Stimulated activated CD4-positive, alpha-beta T cell treated with anti-CD3 and anti-CD28 coated beads, TNF-alpha, amount 100 ng/mL, for 4 hours (primary cell): ENCODE data around the gene STH.
"Not testable (repeated sequence)": the region's sequence is repeated elsewhere in the genome, so short reads cannot be mapped to it uniquely, and the experiment has no call there.

Experiments used
- DNase-seq, 3 experiments: peaks; one replicate each; pipeline ENCODE4 v3.0.0-alpha.2; 2020; ENCODE audit warnings: low read depth in 3 of 3

Gene STH

GRCh38 chr17:46003907-46004748 lies 5.1 kb downstream of the STH start:
- no peak for DNase-seq

GRCh38 chr17:46006082-46006481 lies 7.0 kb downstream of the STH start:
- not testable (repeated sequence) for DNase-seq

DNA sequence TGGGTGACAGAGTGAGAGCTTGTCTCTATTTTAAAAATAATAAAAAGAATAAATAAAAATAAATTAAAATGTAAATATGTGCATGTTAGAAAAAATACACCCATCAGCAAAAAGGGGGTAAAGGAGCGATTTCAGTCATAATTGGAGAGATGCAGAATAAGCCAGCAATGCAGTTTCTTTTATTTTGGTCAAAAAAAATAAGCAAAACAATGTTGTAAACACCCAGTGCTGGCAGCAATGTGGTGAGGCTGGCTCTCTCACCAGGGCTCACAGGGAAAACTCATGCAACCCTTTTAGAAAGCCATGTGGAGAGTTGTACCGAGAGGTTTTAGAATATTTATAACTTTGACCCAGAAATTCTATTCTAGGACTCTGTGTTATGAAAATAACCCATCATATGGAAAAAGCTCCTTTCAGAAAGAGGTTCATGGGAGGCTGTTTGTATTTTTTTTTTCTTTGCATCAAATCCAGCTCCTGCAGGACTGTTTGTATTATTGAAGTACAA lies 8.5 kb downstream of the STH start:
- DNase-seq, result no peak

- no peak for DNase-seq
These were observed 9.5 kb downstream of the STH start for GRCh38 chr17:46008591-46008990.

- no peak for DNase-seq
These were observed 10.9 kb downstream of the STH start for GRCh38 chr17:46009681-46010596.

- no peak for DNase-seq
These were observed 11.6 kb downstream of the STH start for GRCh38 chr17:46010597-46011186.

DNA sequence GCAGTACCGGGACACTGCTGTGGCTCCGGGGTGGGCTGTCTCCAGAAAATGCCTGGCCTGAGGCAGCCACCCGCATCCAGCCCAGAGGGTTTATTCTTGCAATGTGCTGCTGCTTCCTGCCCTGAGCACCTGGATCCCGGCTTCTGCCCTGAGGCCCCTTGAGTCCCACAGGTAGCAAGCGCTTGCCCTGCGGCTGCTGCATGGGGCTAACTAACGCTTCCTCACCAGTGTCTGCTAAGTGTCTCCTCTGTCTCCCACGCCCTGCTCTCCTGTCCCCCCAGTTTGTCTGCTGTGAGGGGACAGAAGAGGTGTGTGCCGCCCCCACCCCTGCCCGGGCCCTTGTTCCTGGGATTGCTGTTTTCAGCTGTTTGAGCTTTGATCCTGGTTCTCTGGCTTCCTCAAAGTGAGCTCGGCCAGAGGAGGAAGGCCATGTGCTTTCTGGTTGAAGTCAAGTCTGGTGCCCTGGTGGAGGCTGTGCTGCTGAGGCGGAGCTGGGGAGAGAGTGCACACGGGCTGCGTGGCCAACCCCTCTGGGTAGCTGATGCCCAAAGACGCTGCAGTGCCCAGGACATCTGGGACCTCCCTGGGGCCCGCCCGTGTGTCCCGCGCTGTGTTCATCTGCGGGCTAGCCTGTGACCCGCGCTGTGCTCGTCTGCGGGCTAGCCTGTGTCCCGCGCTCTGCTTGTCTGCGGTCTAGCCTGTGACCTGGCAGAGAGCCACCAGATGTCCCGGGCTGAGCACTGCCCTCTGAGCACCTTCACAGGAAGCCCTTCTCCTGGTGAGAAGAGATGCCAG lies 12.9 kb downstream of the STH start:
- no peak for DNase-seq

- no peak for DNase-seq
These were observed 13.5 kb downstream of the STH start for GRCh38 chr17:46012506-46013079.

- DNase-seq, result no peak
These were observed 14.1 kb downstream of the STH start for GRCh38 chr17:46013127-46013501.

- DNase-seq, result no peak
These were observed 14.6 kb downstream of the STH start for GRCh38 chr17:46013502-46014165.

GRCh38 chr17:46019408-46019925 lies 20.4 kb downstream of the STH start:
- DNase-seq, result not testable (repeated sequence)

DNA sequence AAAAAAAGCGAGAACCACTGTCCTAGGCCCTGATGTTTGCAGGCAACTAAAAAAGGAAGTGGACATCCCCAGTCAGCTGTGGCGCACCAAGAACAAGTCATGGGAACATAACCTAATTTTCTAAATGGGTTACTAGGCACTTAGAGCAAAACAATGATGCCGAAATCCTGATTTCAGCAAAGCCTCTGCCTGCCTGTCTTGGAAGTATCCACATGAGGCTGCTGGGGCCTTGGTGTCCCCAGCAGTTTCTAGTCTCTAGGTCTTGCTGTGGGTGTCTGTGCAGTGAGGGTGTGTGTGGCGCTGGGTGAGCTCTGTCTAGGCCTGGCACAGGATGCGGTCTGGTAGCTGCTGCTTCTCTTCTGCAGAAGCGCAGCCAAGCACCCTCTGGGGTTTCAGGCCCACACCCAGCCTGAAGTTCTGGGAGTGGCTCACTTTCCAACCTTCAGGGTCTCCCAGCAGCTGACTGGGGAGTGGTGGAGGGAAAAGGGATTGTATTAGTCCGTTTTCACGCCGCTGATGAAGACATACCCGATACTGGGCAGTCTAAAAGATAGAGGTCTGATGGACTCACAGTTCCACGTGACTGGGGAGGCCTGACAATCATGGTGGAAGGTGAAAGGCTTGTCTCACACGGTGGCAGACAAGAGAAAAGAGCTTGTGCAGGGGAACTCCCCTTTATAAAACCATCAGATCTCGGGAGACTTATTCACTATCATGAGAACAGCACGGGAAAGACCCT lies 21.1 kb downstream of the STH start:
- peak in 2 of 3 experiments; percentile 18 to 21 for DNase-seq

GRCh38 chr17:46020998-46021397 lies 21.9 kb downstream of the STH start:
- DNase-seq, result no peak

GRCh38 chr17:46023366-46023765 lies 24.3 kb downstream of the STH start:
- not testable (repeated sequence) for DNase-seq

- no peak for DNase-seq
These were observed 24.8 kb downstream of the STH start for GRCh38 chr17:46023783-46024388.

DNA sequence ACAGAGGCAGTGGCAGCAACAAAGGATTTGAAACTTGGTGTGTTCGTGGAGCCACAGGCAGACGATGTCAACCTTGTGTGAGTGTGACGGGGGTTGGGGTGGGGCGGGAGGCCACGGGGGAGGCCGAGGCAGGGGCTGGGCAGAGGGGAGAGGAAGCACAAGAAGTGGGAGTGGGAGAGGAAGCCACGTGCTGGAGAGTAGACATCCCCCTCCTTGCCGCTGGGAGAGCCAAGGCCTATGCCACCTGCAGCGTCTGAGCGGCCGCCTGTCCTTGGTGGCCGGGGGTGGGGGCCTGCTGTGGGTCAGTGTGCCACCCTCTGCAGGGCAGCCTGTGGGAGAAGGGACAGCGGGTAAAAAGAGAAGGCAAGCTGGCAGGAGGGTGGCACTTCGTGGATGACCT lies 25.5 kb downstream of the STH start:
- no peak for DNase-seq

DNA sequence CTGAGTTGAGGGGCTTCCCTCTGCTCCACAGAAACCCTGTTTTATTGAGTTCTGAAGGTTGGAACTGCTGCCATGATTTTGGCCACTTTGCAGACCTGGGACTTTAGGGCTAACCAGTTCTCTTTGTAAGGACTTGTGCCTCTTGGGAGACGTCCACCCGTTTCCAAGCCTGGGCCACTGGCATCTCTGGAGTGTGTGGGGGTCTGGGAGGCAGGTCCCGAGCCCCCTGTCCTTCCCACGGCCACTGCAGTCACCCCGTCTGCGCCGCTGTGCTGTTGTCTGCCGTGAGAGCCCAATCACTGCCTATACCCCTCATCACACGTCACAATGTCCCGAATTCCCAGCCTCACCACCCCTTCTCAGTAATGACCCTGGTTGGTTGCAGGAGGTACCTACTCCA lies 26.0 kb downstream of the STH start:
- no peak for DNase-seq

DNA sequence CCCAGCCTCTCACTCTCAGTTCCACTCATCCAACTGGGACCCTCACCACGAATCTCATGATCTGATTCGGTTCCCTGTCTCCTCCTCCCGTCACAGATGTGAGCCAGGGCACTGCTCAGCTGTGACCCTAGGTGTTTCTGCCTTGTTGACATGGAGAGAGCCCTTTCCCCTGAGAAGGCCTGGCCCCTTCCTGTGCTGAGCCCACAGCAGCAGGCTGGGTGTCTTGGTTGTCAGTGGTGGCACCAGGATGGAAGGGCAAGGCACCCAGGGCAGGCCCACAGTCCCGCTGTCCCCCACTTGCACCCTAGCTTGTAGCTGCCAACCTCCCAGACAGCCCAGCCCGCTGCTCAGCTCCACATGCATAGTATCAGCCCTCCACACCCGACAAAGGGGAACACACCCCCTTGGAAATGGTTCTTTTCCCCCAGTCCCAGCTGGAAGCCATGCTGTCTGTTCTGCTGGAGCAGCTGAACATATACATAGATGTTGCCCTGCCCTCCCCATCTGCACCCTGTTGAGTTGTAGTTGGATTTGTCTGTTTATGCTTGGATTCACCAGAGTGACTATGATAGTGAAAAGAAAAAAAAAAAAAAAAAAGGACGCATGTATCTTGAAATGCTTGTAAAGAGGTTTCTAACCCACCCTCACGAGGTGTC lies 26.6 kb downstream of the STH start:
- no peak for DNase-seq
